Gastrocnemius medialis (tissue), 4 donors: ENCODE measurements around the gene ADNP.

Source experiments
- POLR2A ChIP-seq, 2 donors: fragments of 450-650 bp; IDR thresholded peaks; one replicate each; pipeline ENCODE4 v1.6.1; 2017; ENCODE audit warnings: antibody characterized with exemption in 2 of 2, mild to moderate bottlenecking in 2 of 2, moderate library complexity in 2 of 2
- TF ChIP-seq, protein P1 (sequence below), 5 experiments: fragments of 450-650 bp in 3 of 5; fragments of 200-600 bp in 2 of 5; sonication (generic) in 2 of 5; IDR thresholded peaks in 4 of 5; conservative IDR thresholded peaks in 1 of 5; 1 replicate in 4 of 5; 2 replicates in 1 of 5; pipeline ENCODE4 v1.5.1; 2016 to 2019; ENCODE audit warnings: antibody characterized with exemption in 5 of 5, mild to moderate bottlenecking in 3 of 5, moderate library complexity in 3 of 5

DNA sequence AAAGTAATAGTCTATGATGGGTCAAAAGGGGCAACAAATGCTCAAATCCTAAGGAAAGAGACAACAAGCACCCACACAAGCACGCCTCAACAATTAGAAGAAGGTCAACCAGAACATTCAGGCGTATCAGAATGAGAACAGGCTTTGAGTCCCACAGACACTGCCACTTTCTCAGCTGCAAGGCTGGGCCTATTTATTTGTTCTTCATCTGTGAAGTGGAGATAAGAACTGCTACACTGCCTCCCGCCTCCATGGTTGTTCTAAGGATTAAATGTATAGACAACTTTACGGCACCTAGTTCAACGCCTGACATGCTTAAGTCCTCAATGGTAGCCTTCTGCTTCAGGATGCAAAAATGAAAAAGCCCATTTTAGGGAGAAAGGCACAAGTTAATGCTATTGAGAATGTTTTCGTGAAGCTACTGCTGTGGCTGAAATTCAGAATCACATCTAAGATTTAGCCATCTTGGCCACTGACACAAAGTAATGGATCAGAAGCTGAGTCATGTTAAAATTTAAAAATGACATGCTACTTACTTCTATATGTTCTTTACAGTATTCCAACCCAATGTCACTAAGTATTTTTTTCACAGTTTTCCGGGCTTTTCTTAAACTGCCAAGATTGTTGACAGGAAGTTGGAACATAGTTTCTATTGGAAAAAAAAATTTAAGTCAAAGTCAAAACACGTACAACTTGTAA lies 27.7 kb downstream of the ADNP start:
- TF ChIP-seq, protein P1, sequence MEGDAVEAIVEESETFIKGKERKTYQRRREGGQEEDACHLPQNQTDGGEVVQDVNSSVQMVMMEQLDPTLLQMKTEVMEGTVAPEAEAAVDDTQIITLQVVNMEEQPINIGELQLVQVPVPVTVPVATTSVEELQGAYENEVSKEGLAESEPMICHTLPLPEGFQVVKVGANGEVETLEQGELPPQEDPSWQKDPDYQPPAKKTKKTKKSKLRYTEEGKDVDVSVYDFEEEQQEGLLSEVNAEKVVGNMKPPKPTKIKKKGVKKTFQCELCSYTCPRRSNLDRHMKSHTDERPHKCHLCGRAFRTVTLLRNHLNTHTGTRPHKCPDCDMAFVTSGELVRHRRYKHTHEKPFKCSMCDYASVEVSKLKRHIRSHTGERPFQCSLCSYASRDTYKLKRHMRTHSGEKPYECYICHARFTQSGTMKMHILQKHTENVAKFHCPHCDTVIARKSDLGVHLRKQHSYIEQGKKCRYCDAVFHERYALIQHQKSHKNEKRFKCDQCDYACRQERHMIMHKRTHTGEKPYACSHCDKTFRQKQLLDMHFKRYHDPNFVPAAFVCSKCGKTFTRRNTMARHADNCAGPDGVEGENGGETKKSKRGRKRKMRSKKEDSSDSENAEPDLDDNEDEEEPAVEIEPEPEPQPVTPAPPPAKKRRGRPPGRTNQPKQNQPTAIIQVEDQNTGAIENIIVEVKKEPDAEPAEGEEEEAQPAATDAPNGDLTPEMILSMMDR (IDR thresholded peaks at IDR 0.05 in 4 of 5, conservative IDR thresholded peaks at IDR 0.05 in 1 of 5): no peak
- no peak for TF ChIP-seq POLR2A (IDR thresholded peaks at IDR 0.05)
